Body of pancreas (tissue), 4 donors: ENCODE measurements around the gene ADGRD1.

Experiments
- CTCF ChIP-seq, 7 experiments: fragments of 450-650 bp in 4 of 7; fragments of 200-600 bp in 3 of 7; sonication (generic) in 3 of 7; IDR thresholded peaks; one replicate each; pipeline ENCODE4 v1.5.1; 2016 to 2019; ENCODE audit warnings: antibody characterized with exemption in 7 of 7
- POLR2A ChIP-seq, 3 donors: fragments of 450-650 bp; IDR thresholded peaks; one replicate each; pipeline ENCODE4 v1.6.1; 2016; ENCODE audit warnings: antibody characterized with exemption in 3 of 3, mild to moderate bottlenecking in 2 of 3

- TF ChIP-seq CTCF (IDR thresholded peaks at IDR 0.05), result no peak
- no peak for TF ChIP-seq POLR2A (IDR thresholded peaks at IDR 0.05)
Observed at GRCh38 chr12:131057722-131058515, 104.2 kb downstream of the ADGRD1 start.
